SU-DHL-6 (cell line): ENCODE measurements around the gene IAPP.

Source experiments
- H2AFZ ChIP-seq: fragments of 200-600 bp; sonication (generic); 2 replicates; pipeline ENCODE4 v1.6.1; 2014; ENCODE audit warnings: low read depth, mild to moderate bottlenecking, moderate library complexity, mixed read lengths, antibody characterized with exemption, low read length; ENCODE audit not compliant: severe bottlenecking
- H3F3A ChIP-seq: fragments of 200-600 bp; shearing (Covaris generic); 2 replicates; pipeline ENCODE4 v1.6.0; 2016; ENCODE audit warnings: antibody characterized with exemption, mild to moderate bottlenecking; ENCODE audit not compliant: insufficient read depth
- H3K27ac ChIP-seq: fragments of 200-600 bp; sonication (generic); 2 replicates; pipeline ENCODE4 v1.5.1; 2016; ENCODE audit warnings: low read depth, mild to moderate bottlenecking, low read length, moderate library complexity, mixed read lengths
- H3K27me3 ChIP-seq: fragments of 200-600 bp; sonication (generic), shearing (Covaris generic); 2 replicates; pipeline ENCODE4 v1.6.0; 2014; ENCODE audit warnings: mild to moderate bottlenecking, low read length
- H3K36me3 ChIP-seq: fragments of 200-600 bp; sonication (generic); 2 replicates; pipeline ENCODE4 v1.6.1; 2014; ENCODE audit warnings: mild to moderate bottlenecking, low read length, mixed read lengths
- H3K4me2 ChIP-seq: fragments of 300-600, 200-600 bp; shearing (Covaris generic), sonication (generic); 2 replicates; pipeline ENCODE4 v1.6.0; 2014; ENCODE audit warnings: low read length, low read depth, mild to moderate bottlenecking; ENCODE audit not compliant: poor library complexity, severe bottlenecking
- H3K4me3 ChIP-seq: fragments of 200-600 bp; sonication (generic); 2 replicates; pipeline ENCODE4 v1.5.1; 2014; ENCODE audit warnings: antibody characterized with exemption, low read length, mild to moderate bottlenecking, mixed read lengths; ENCODE audit not compliant: insufficient read depth, poor library complexity, severe bottlenecking
- H3K79me2 ChIP-seq: fragments of 200-600 bp; sonication (generic); 2 replicates; pipeline ENCODE4 v1.6.1; 2014; ENCODE audit warnings: mild to moderate bottlenecking, low read length, moderate library complexity; ENCODE audit not compliant: insufficient read depth
- H3K9ac ChIP-seq: fragments of 200-600 bp; sonication (generic); 2 replicates; pipeline ENCODE4 v1.7.0; 2014; ENCODE audit warnings: mild to moderate bottlenecking, low read length
- H3K9me2 ChIP-seq: fragments of 200-600 bp; sonication (generic); replicated peaks from 2 replicates; pipeline ENCODE4 v1.6.1; 2014; ENCODE audit warnings: low read length; ENCODE audit not compliant: insufficient read depth
- H3K9me3 ChIP-seq: fragments of 200-600 bp; sonication (generic); 2 replicates; pipeline ENCODE4 v1.6.1; 2014; ENCODE audit warnings: low read length, mixed read lengths; ENCODE audit not compliant: insufficient read depth
- H4K20me1 ChIP-seq: fragments of 200-600 bp; sonication (generic); 2 replicates; pipeline ENCODE4 v1.6.1; 2014; ENCODE audit warnings: low read depth, mild to moderate bottlenecking, antibody characterized with exemption, low read length, moderate library complexity, mixed read lengths
- CTCF ChIP-seq: fragments of 200-600 bp; sonication (generic); IDR thresholded peaks from one replicate; pipeline ENCODE4 v1.5.1; 2017; ENCODE audit warnings: antibody characterized with exemption, mild to moderate bottlenecking, low read length, moderate library complexity; ENCODE audit not compliant: insufficient read depth, poor library complexity, severe bottlenecking
- EZH2phosphoT487 ChIP-seq: fragments of 200-600 bp; sonication (generic), shearing (Covaris generic); conservative IDR thresholded peaks from 2 replicates; pipeline ENCODE4 v1.6.1; 2018; ENCODE audit warnings: mild to moderate bottlenecking, antibody characterized with exemption, low read length, moderate library complexity, mixed read lengths

IAPP gene

GRCh38 chr12:21343636-21344035 lies 29.1 kb upstream of the IAPP start:
- H3K4me3 ChIP-seq = no peak overlapping the region
- H3K9me3 ChIP-seq = no peaks in the 10 kb centered on the region
- no peak overlapping the region for H3K9ac ChIP-seq
- no peaks in the 10 kb centered on the region for H3K9me2 ChIP-seq
- no peaks in the 10 kb centered on the region for H3K79me2 ChIP-seq
- H3K27ac ChIP-seq = no peak overlapping the region
- H3K27me3 ChIP-seq = no peaks in the 10 kb centered on the region
- no peak for TF ChIP-seq CTCF
- TF ChIP-seq EZH2phosphoT487 = no peak
- H2AFZ ChIP-seq = no peak overlapping the region
- H4K20me1 ChIP-seq = no peaks in the 10 kb centered on the region
- H3K4me2 ChIP-seq = no peak overlapping the region
- no peaks in the 10 kb centered on the region for H3K36me3 ChIP-seq
- no peaks in the 10 kb centered on the region for H3F3A ChIP-seq

GRCh38 chr12:21346542-21347205 lies 26.0 kb upstream of the IAPP start:
- Histone ChIP-seq H3K4me2 (no peak overlapping the region), H3K27ac (no peak overlapping the region), H3K27me3 (no peaks in the 10 kb centered on the region), H3K9me3 (no peaks in the 10 kb centered on the region), H3K9me2 (no peaks in the 10 kb centered on the region), H3F3A (no peaks in the 10 kb centered on the region), H3K79me2 (no peaks in the 10 kb centered on the region), H3K36me3 (no peaks in the 10 kb centered on the region), H3K9ac (no peak overlapping the region), H3K4me3 (no peak overlapping the region), H4K20me1 (no peaks in the 10 kb centered on the region), H2AFZ (no peak overlapping the region)
- TF ChIP-seq EZH2phosphoT487 (no peak), CTCF (no peak)

- no peaks in the 10 kb centered on the region for H4K20me1 ChIP-seq
- no peaks in the 10 kb centered on the region for H3K36me3 ChIP-seq
- H3K9ac ChIP-seq = no peak overlapping the region
- H3K27me3 ChIP-seq = no peaks in the 10 kb centered on the region
- no peak overlapping the region for H3K27ac ChIP-seq
- no peaks in the 10 kb centered on the region for H3K9me2 ChIP-seq
- no peaks in the 10 kb centered on the region for H3K9me3 ChIP-seq
- no peaks in the 10 kb centered on the region for H3K79me2 ChIP-seq
- H3K4me3 ChIP-seq = no peak overlapping the region
- no peaks in the 10 kb centered on the region for H3F3A ChIP-seq
- H3K4me2 ChIP-seq = no peak overlapping the region
- H2AFZ ChIP-seq = no peak overlapping the region
- TF ChIP-seq CTCF (no peak), EZH2phosphoT487 (no peak)
Observed at GRCh38 chr12:21350975-21351374, 21.7 kb upstream of the IAPP start.
